Pulmonary artery endothelial cell (primary cell): ENCODE data around the gene DOCK3. TPM values are rescaled to one million over a fixed set of nuclear protein-coding genes. Genes with fewer than 3 reads are reported as not detected.
"Not testable (repeated sequence)": the region's sequence is repeated elsewhere in the genome, so short reads cannot be mapped to it uniquely, and the experiment has no call there.

Experiments
- DNase-seq: peaks from one replicate; pipeline ENCODE4 v3.0.0-alpha.2; 2011; ENCODE audit warnings: low read depth, low spot score
- total RNA-seq: library from RNA; depleted of rRNA; stranded (reverse); fragments of >200 nt; gene quantifications from 2 replicates; pipeline ENCODE4 v1.2.3, GENCODE V29; 2014

DOCK3 gene
- total RNA-seq, 1 donor from 2014 or later = under 0.01 TPM

DNA sequence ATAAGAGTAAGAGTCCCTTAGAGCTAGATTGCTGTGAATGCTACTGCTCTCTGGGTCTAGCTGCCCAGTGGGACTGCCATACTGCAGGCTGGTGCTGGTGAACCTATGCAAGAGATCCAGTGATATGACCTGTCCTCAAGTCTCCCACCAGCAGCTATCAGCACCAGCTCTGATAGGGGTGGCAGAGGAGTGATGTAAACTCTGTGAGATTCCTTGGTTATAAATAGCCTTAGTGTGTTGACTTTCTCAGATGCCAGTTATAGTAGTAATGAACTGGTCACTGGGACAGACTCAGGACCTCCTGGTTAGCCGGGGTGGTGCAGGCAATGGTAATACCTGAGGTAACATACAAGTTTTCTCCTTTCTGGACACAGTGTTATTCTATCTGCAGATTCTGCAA, 515.5 kb downstream of the DOCK3 start:
- DNase-seq = no peak

DNA sequence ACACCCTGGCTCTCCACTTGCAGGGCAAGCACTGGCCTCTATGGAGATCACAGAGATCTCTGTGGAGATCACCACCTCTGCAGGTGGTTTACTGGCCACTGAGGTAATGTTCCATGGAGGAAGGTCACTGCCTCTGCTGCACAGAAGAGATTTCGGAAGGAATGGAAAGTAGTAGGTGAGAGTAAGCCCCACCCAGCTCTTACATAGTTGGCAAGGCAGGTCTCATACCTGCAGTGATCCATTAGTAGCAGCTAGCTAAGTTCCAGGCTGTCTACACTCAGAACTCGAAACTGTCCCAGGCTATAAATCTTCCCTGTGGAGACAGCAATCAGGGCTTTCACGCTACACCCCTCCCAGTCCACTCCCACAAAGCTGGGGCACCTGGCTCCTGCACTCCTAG, 516.1 kb downstream of the DOCK3 start:
- DNase-seq = no peak

DNA sequence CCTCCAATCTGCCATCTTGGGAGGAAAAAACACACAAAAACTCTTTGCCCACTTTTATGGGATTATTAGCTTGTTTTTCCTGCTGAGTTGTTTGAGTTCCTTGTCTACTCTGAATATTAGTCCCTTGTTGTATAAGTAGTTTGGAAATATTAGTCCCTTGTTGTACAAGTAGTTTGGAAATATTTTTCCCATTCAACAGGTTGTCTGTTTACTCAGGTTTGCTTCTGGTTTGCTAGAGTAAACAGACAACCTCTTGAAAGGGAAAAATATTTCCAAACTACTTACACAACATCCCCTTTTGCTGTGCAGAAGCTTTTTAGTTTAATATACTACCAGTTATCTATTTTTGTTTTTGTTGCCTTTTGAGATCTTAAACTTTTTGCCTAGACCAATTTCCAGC, 517.0 kb downstream of the DOCK3 start:
- no peak for DNase-seq

GRCh38 chr3:51198477-51198876, 523.8 kb downstream of the DOCK3 start:
- DNase-seq = no peak

DNA sequence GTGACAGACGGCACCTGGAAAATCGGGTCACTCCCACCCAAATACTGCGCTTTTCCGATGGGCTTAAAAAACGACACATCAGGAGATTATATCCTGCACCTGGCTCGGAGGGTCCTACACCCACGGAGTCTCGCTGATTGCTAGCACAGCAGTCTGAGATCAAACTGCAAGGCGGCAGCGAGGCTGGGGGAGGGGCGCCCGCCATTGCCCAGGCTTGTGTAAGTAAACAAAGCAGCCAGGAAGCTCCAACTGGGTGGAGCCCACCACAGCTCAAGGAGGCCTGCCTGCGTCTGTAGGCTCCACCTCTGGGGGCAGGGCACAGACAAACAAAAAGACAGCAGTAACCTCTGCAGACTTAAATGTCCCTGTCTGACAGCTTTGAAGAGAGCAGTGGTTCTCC, 524.6 kb downstream of the DOCK3 start:
- not testable (repeated sequence) for DNase-seq

DNA sequence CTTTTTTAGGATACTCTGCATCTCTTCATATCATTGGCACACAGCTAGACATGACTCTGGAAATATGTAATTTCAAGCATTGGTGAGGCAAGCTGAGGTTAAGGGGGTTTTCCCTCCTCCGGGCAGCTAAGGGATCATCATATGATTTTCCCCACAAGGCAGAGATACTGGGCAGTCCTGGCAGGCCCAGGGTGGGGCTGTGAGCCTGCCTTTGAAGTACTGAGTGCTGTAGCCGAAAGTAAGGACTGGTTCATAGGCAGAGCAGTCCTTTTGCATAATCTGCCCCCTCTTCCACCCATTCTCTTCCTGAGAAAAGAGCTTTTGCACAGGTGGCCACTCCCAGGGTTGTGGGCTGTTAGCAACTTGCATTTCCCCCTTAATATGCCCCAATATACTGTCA, 541.6 kb downstream of the DOCK3 start:
- no peak for DNase-seq

DNA sequence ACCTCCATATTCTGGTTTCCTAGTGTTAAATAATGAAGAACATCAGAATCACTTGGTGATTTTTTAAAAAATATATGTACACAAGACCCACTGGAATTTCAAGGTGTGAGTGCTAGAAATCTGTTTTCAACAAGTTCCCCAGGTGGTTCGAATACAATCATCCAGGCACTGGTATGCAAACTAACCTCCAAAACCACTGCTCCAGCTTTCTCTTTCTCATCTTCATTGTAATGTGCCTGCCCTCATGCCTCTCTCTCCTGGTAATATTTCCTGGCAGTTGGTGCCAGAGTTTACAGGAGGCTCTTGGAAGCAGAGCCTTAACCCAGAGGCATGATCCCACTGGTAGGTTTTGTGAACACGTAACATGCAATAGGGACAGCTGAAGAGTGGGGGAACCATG, 547.2 kb downstream of the DOCK3 start:
- no peak for DNase-seq

GRCh38 chr3:51224283-51224682, 549.6 kb downstream of the DOCK3 start:
- DNase-seq = no peak

- DNase-seq = no peak
These were observed 550.1 kb downstream of the DOCK3 start for GRCh38 chr3:51224843-51225242.

DNA sequence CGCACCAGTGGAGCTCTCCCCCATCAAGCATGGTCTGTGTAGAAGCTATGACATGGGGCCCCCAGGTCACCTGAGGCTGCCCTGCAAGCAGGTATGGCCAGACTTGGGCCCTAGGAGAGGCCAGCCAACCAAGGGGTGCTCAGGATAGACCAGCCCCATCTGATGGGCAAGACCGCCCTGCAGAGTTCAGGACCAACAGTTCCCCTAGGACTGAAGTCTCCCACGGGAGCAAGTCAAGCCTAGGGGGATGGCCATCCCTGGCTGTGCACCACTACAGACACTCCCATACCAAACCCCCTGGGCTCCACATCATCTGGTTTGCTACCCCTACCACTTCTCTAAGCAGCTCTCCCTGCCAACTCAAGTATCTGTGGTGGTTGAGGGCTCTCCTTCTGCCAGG, 568.2 kb downstream of the DOCK3 start:
- DNase-seq = no peak

- no peak for DNase-seq
These were observed 569.2 kb downstream of the DOCK3 start for GRCh38 chr3:51243924-51244323.

GRCh38 chr3:51245867-51246266, 571.1 kb downstream of the DOCK3 start:
- no peak for DNase-seq

GRCh38 chr3:51257870-51258269, 583.1 kb downstream of the DOCK3 start:
- no peak for DNase-seq

- not testable (repeated sequence) for DNase-seq
These were observed 589.4 kb downstream of the DOCK3 start for GRCh38 chr3:51264166-51264565.

DNA sequence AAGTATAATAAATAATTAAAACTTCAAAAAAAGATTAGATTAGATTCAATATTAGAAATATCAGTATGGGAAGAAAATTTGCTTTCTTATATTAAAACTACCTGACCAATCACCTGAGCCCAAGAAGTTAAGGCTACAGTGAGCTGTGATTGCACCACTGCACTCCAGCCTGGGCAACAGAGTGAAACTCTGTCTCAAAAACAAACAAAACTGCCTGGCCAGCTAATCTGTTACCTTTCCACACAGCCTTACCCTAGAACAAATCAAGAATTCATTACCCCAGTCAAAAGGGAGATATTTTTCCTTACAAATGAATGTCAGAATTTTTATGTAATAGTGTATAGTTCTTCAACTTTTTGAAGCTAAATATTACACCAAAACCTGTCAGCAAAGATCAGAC, 593.4 kb downstream of the DOCK3 start:
- DNase-seq = no peak

DNA sequence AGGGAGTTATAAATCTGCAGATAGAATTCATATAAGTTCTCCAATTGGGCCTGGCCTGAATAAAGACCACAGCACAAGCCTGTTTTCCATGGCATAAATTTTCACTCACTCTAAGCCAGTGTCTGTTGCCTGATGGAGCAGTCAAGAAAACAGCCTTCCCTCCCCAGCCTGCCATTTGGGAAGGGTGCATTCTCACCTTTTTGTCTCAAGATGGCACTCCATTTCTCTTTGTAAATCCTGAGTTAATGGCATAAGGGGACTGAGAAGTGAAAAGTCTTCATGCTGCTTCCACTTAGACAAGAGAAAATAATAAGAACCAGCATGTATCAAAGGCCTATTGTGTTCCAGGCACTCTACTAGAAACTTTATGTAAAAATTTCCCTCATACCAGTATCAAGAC, 594.7 kb downstream of the DOCK3 start:
- DNase-seq = no peak

- DNase-seq = no peak
These were observed 595.8 kb downstream of the DOCK3 start for GRCh38 chr3:51270559-51270958.

DNA sequence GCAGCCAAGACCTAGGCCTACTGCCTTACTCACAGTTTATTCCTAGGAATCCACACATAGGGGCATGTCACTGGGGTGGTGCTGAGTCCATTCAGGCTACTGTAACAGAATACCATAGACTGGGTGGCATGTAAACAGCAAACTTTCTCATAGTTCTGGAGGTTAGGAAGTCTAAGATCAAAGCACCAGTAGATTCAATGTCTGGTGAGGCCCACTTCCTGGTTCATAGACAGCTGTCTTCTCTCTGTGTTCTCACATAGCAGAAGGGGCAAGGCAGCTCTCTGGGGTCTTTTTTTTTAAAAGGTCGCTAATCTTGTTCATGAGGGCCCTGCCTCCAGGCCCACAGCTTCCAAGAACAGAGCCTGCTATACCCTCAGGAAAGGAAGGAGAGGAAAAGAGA, 596.4 kb downstream of the DOCK3 start:
- DNase-seq = no peak

GRCh38 chr3:51274052-51274451, 599.3 kb downstream of the DOCK3 start:
- no peak for DNase-seq

GRCh38 chr3:51275111-51275805, 600.5 kb downstream of the DOCK3 start:
- DNase-seq = no peak

GRCh38 chr3:51276046-51276445, 601.3 kb downstream of the DOCK3 start:
- no peak for DNase-seq

DNA sequence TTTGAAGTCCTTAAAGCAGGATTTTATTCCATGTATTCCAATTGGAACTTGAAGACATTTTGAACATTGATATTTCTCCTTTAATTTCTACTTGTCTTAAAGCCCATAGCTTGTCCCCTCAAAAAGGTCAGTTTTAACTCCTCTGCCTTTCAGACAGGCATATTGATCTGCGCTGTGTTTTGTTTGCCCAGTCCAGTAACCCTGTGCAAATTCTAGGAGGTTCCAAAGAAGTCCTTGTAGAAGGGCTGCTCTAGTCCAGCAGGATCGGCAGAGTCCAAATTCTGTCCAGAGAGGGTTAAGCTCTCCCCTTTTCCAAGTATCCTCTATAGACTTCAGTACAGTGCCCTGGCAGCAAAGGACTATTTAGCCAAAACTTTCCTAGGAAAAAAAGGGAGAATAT, 604.7 kb downstream of the DOCK3 start:
- DNase-seq = no peak

DNA sequence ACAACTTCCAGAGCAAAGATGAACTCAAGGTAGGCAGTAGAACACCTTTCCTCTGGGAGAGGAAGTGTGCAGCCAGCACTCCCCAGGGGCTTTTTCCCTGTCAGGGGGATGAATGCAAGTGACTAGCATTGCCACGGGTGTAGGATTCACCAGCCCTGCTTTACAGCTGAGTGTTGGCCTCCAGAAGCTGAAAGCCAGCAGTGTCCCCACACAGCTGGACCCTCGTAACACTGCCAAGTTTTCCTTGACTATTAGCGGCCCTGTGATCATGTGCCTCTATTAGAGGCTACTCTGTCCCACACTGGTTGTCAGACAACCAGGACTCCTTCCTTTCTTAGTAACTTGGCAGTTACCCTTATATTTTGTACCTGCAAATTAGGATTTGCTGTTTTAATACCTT, 605.4 kb downstream of the DOCK3 start:
- DNase-seq = no peak

- no peak for DNase-seq
These were observed 608.2 kb downstream of the DOCK3 start for GRCh38 chr3:51282931-51283330.
